ENCODE results near the gene DNAJC5G. TPM values are rescaled to one million over a fixed set of nuclear protein-coding genes. Genes with fewer than 3 reads are reported as not detected.

DNAJC5G gene
- total RNA-seq, 4 donors from 2014 or later, result 0.33 to 2.1 (median 1.1) TPM; not detected in 1

DNA sequence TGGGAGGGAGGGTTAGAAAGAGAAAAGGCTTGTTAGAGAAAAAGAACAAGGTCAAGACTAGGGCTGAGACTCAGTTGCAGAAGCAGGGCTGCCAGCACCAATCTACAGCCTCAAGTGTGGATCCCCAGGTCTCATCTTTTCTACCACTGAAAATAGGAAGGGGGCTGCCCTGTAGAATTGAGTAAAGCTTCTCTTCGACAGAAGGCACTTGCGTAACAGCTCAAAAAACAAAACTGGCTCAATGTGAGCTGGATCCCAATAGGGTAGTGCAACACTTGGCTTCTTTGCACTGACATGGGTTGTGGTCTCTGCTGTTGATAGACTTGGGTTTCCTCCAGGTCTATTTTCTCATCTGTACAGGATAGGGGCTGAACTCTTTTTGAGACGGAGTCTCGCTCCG lies 49.5 kb downstream of the DNAJC5G start:
- Histone ChIP-seq H3K4me3 (replicated peaks in 1 of 3) (no peak overlapping the region), H3K4me1 (peaks cover 11 to 25% of the 10 kb centered on the region in 2 donors), H3K27ac (no peak overlapping the region), H3K27me3 (no peaks in the 10 kb centered on the region), H3K9me3 (no peaks in the 10 kb centered on the region), H3K36me3 (peaks cover 24 to 30% of the 10 kb centered on the region in 2 donors)
- intact Hi-C loops (cut with DNase I), result loop anchor here (5.0 kb wide), 1 partner anchor 33 kb away; the partner anchor contains the start of gene GTF3C2
- TF ChIP-seq POLR2A (IDR thresholded peaks at IDR 0.05), result no peak
- TF ChIP-seq, protein P1, sequence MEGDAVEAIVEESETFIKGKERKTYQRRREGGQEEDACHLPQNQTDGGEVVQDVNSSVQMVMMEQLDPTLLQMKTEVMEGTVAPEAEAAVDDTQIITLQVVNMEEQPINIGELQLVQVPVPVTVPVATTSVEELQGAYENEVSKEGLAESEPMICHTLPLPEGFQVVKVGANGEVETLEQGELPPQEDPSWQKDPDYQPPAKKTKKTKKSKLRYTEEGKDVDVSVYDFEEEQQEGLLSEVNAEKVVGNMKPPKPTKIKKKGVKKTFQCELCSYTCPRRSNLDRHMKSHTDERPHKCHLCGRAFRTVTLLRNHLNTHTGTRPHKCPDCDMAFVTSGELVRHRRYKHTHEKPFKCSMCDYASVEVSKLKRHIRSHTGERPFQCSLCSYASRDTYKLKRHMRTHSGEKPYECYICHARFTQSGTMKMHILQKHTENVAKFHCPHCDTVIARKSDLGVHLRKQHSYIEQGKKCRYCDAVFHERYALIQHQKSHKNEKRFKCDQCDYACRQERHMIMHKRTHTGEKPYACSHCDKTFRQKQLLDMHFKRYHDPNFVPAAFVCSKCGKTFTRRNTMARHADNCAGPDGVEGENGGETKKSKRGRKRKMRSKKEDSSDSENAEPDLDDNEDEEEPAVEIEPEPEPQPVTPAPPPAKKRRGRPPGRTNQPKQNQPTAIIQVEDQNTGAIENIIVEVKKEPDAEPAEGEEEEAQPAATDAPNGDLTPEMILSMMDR (IDR thresholded peaks at IDR 0.05), result no peak
- 86 to 89% methylated on average over 5 of the region's 5 CpGs for WGBS, 2 donors
- no peak for DNase-seq

Other genes starting within 250 kb of the DNAJC5G start
- gene TMEM214, start 242.5 kb upstream of the DNAJC5G start, total RNA-seq, result 10 to 100 TPM; 43.3 to 93.8 (median 78.9) TPM
- 10 to 100 TPM; 29.1 to 40.0 (median 31.6) TPM for gene AGBL5, start 223.8 kb upstream of the DNAJC5G start, total RNA-seq
- gene OST4, start 203.8 kb upstream of the DNAJC5G start, total RNA-seq, result 100 to 1,000 TPM; 235 to 467 (median 261) TPM
- gene EMILIN1, start 196.8 kb upstream of the DNAJC5G start, total RNA-seq, result 10 to 100 TPM; 18.6 to 45.4 (median 29.3) TPM
- gene KHK, start 188.7 kb upstream of the DNAJC5G start, total RNA-seq, result 1 to 10 TPM in 3 of 4 donors, under 1 TPM in 1; 0.44 to 2.3 (median 1.7) TPM
- gene CGREF1, start 156.3 kb upstream of the DNAJC5G start, total RNA-seq, result 1 to 10 TPM in 2 of 4 donors, not detected in 2; 3.7 to 8.5 TPM
- gene ABHD1, start 151.6 kb upstream of the DNAJC5G start, total RNA-seq, result 1 to 10 TPM in 1 of 4 donors, under 1 TPM in 3; 0.44 to 1.1 (median 0.76) TPM
- gene PREB, start 140.8 kb upstream of the DNAJC5G start, total RNA-seq, result 10 to 100 TPM; 52.4 to 84.0 (median 55.2) TPM
- under 1 TPM in 2 of 4 donors, not detected in 2; 0.27 to 0.67 TPM for gene PRR30, start 136.0 kb upstream of the DNAJC5G start, total RNA-seq
- under 1 TPM in 1 of 4 donors, not detected in 3; 0.13 TPM for gene TCF23, start 126.4 kb upstream of the DNAJC5G start, total RNA-seq
- 100 to 1,000 TPM; 149 to 345 (median 254) TPM for gene ATRAID, start 63.4 kb upstream of the DNAJC5G start, total RNA-seq
- gene SLC5A6, start 63.2 kb upstream of the DNAJC5G start, total RNA-seq, result 10 to 100 TPM; 10.9 to 34.0 (median 22.0) TPM
- 10 to 100 TPM; 16.5 to 31.9 (median 28.2) TPM for gene CAD, start 58.1 kb upstream of the DNAJC5G start, total RNA-seq
- under 1 TPM; 0.33 to 0.98 (median 0.80) TPM for gene SLC30A3, start 12.4 kb upstream of the DNAJC5G start, total RNA-seq
- 1 to 10 TPM in 1 of 4 donors, under 1 TPM in 2, not detected in 1; 0.22 to 1.6 (median 0.54) TPM for gene TRIM54, start 7.0 kb downstream of the DNAJC5G start, total RNA-seq
- 1 to 10 TPM; 1.1 to 2.5 (median 2.0) TPM for gene UCN, start 33.0 kb downstream of the DNAJC5G start, total RNA-seq
- gene MPV17, start 47.7 kb downstream of the DNAJC5G start, total RNA-seq, result 100 to 1,000 TPM in 3 of 4 donors, 10 to 100 TPM in 1; 92.9 to 151 (median 116) TPM
- gene GTF3C2, start 81.3 kb downstream of the DNAJC5G start, total RNA-seq, result 10 to 100 TPM; 44.7 to 86.6 (median 51.8) TPM
- 10 to 100 TPM; 34.7 to 44.0 (median 38.6) TPM for gene EIF2B4, start 94.9 kb downstream of the DNAJC5G start, total RNA-seq
- gene SNX17, start 95.2 kb downstream of the DNAJC5G start, total RNA-seq, result 100 to 1,000 TPM; 109 to 148 (median 130) TPM
- 10 to 100 TPM in 1 of 4 donors, 1 to 10 TPM in 3; 9.1 to 14.8 (median 9.2) TPM for gene ZNF513, start 105.3 kb downstream of the DNAJC5G start, total RNA-seq
- gene PPM1G, start 134.2 kb downstream of the DNAJC5G start, total RNA-seq, result 10 to 100 TPM; 55.4 to 75.2 (median 59.5) TPM
- 10 to 100 TPM; 45.2 to 68.6 (median 63.1) TPM for gene NRBP1, start 153.2 kb downstream of the DNAJC5G start, total RNA-seq
- gene KRTCAP3, start 166.9 kb downstream of the DNAJC5G start, total RNA-seq, result 10 to 100 TPM in 3 of 4 donors, 1 to 10 TPM in 1; 9.2 to 40.1 (median 19.4) TPM
- 10 to 100 TPM; 30.9 to 56.8 (median 43.7) TPM for gene IFT172, start 214.3 kb downstream of the DNAJC5G start, total RNA-seq
- 10 to 100 TPM in 1 of 4 donors, 1 to 10 TPM in 3; 4.0 to 17.7 (median 7.1) TPM for gene FNDC4, start 219.8 kb downstream of the DNAJC5G start, total RNA-seq
- under 1 TPM in 1 of 4 donors, not detected in 3; 0.13 TPM for gene GCKR, start 221.4 kb downstream of the DNAJC5G start, total RNA-seq

Data from thyroid gland (tissue), 4 donors.